Islet of Langerhans (tissue), 1 donor: Measurements from ENCODE around the gene TNFRSF8.

ENCODE experiments used
- FAIRE-seq: peaks from one replicate; lab custom pipeline; 2011; peaks lifted over from hg19 to GRCh38; lab: Jason Lieb, UNC

Gene TNFRSF8

GRCh38 chr1:12060500-12060899 is 2.6 kb upstream of the TNFRSF8 start:
- no peak for FAIRE-seq

- FAIRE-seq: no peak
Observed at GRCh38 chr1:12064073-12064969, 1.2 kb downstream of the TNFRSF8 start.

- FAIRE-seq: no peak
Observed at GRCh38 chr1:12065872-12066271, 2.8 kb downstream of the TNFRSF8 start.

GRCh38 chr1:12067900-12068821 is 5.1 kb downstream of the TNFRSF8 start:
- no peak for FAIRE-seq

- no peak for FAIRE-seq
Observed at GRCh38 chr1:12069623-12070244, 6.6 kb downstream of the TNFRSF8 start.

- FAIRE-seq: no peak
Observed at GRCh38 chr1:12071892-12072291, 8.8 kb downstream of the TNFRSF8 start.

GRCh38 chr1:12072741-12073140 is 9.6 kb downstream of the TNFRSF8 start:
- no peak for FAIRE-seq

GRCh38 chr1:12073796-12074195 is 10.7 kb downstream of the TNFRSF8 start:
- no peak for FAIRE-seq

GRCh38 chr1:12075195-12076114 is 12.4 kb downstream of the TNFRSF8 start:
- FAIRE-seq: no peak

- no peak for FAIRE-seq
Observed at GRCh38 chr1:12076425-12077005, 13.4 kb downstream of the TNFRSF8 start.

- FAIRE-seq: no peak
Observed at GRCh38 chr1:12078575-12078937, 15.5 kb downstream of the TNFRSF8 start.

- no peak for FAIRE-seq
Observed at GRCh38 chr1:12078938-12079861, 16.1 kb downstream of the TNFRSF8 start.

GRCh38 chr1:12080156-12080555 is 17.1 kb downstream of the TNFRSF8 start:
- no peak for FAIRE-seq

GRCh38 chr1:12080773-12081556 is 17.9 kb downstream of the TNFRSF8 start:
- no peak for FAIRE-seq

GRCh38 chr1:12081648-12082396 is 18.7 kb downstream of the TNFRSF8 start:
- no peak for FAIRE-seq

- no peak for FAIRE-seq
Observed at GRCh38 chr1:12082988-12083387, 19.9 kb downstream of the TNFRSF8 start.

GRCh38 chr1:12083766-12084165 is 20.7 kb downstream of the TNFRSF8 start:
- no peak for FAIRE-seq

- FAIRE-seq: no peak
Observed at GRCh38 chr1:12085643-12086260, 22.6 kb downstream of the TNFRSF8 start.
